SU-DHL-6 (cell line): ENCODE measurements around the gene MEIS2.

Experiments
- H2AFZ ChIP-seq: fragments of 200-600 bp; sonication (generic); 2 replicates; pipeline ENCODE4 v1.6.1; 2014; ENCODE audit warnings: low read depth, mild to moderate bottlenecking, moderate library complexity, mixed read lengths, antibody characterized with exemption, low read length; ENCODE audit not compliant: severe bottlenecking
- H3F3A ChIP-seq: fragments of 200-600 bp; shearing (Covaris generic); 2 replicates; pipeline ENCODE4 v1.6.0; 2016; ENCODE audit warnings: antibody characterized with exemption, mild to moderate bottlenecking; ENCODE audit not compliant: insufficient read depth
- H3K27ac ChIP-seq: fragments of 200-600 bp; sonication (generic); 2 replicates; pipeline ENCODE4 v1.5.1; 2016; ENCODE audit warnings: low read depth, mild to moderate bottlenecking, low read length, moderate library complexity, mixed read lengths
- H3K27me3 ChIP-seq: fragments of 200-600 bp; sonication (generic), shearing (Covaris generic); 2 replicates; pipeline ENCODE4 v1.6.0; 2014; ENCODE audit warnings: mild to moderate bottlenecking, low read length
- H3K36me3 ChIP-seq: fragments of 200-600 bp; sonication (generic); 2 replicates; pipeline ENCODE4 v1.6.1; 2014; ENCODE audit warnings: mild to moderate bottlenecking, low read length, mixed read lengths
- H3K4me2 ChIP-seq: fragments of 300-600, 200-600 bp; shearing (Covaris generic), sonication (generic); 2 replicates; pipeline ENCODE4 v1.6.0; 2014; ENCODE audit warnings: low read length, low read depth, mild to moderate bottlenecking; ENCODE audit not compliant: poor library complexity, severe bottlenecking
- H3K4me3 ChIP-seq: fragments of 200-600 bp; sonication (generic); 2 replicates; pipeline ENCODE4 v1.5.1; 2014; ENCODE audit warnings: antibody characterized with exemption, low read length, mild to moderate bottlenecking, mixed read lengths; ENCODE audit not compliant: insufficient read depth, poor library complexity, severe bottlenecking
- H3K79me2 ChIP-seq: fragments of 200-600 bp; sonication (generic); 2 replicates; pipeline ENCODE4 v1.6.1; 2014; ENCODE audit warnings: mild to moderate bottlenecking, low read length, moderate library complexity; ENCODE audit not compliant: insufficient read depth
- H3K9ac ChIP-seq: fragments of 200-600 bp; sonication (generic); 2 replicates; pipeline ENCODE4 v1.7.0; 2014; ENCODE audit warnings: mild to moderate bottlenecking, low read length
- H3K9me2 ChIP-seq: fragments of 200-600 bp; sonication (generic); replicated peaks from 2 replicates; pipeline ENCODE4 v1.6.1; 2014; ENCODE audit warnings: low read length; ENCODE audit not compliant: insufficient read depth
- H3K9me3 ChIP-seq: fragments of 200-600 bp; sonication (generic); 2 replicates; pipeline ENCODE4 v1.6.1; 2014; ENCODE audit warnings: low read length, mixed read lengths; ENCODE audit not compliant: insufficient read depth
- H4K20me1 ChIP-seq: fragments of 200-600 bp; sonication (generic); 2 replicates; pipeline ENCODE4 v1.6.1; 2014; ENCODE audit warnings: low read depth, mild to moderate bottlenecking, antibody characterized with exemption, low read length, moderate library complexity, mixed read lengths
- EZH2phosphoT487 ChIP-seq: fragments of 200-600 bp; sonication (generic), shearing (Covaris generic); conservative IDR thresholded peaks from 2 replicates; pipeline ENCODE4 v1.6.1; 2018; ENCODE audit warnings: mild to moderate bottlenecking, antibody characterized with exemption, low read length, moderate library complexity, mixed read lengths
- TF ChIP-seq, protein P1 (sequence below): fragments of 200-600 bp; sonication (generic); IDR thresholded peaks from one replicate; pipeline ENCODE4 v1.5.1; 2017; ENCODE audit warnings: antibody characterized with exemption, mild to moderate bottlenecking, low read length, moderate library complexity; ENCODE audit not compliant: insufficient read depth, poor library complexity, severe bottlenecking

The MEIS2 gene

DNA sequence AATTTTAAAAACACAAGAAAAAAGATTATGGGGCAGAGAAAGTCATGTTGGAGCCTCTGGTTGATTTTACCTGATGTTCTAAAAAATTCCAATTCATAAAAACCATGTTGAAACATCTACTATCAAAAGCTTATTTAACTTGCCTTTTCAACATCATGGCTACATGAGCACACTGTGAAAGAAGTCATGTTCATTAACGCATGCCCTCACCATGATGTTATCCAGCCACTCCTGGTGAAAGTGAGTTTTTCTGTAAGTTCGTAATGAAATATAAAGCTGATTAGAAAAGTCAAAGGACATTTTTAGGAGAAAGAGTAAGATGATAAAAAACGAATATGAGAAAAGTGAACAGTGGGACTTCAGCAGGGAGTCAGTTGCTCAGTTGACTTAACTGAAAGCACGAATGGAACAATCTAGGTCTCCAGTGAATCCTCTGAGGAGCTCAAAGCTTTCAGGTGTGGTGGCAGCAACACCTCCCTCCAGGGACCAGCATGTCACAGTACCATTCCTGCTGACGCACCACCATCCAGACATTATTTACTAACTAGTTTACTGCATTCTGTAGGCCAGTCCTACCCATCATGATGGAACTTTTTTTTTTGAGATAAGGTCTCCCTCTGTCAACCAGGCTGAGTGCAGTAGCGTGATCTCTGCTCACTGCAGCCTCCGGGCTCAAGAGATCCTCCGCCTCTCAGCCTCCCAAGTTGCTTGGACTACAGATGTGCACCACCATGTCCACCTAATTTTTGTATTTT lies 95.2 kb downstream of the MEIS2 start:
- Histone ChIP-seq H3K9me2 (no peaks in the 10 kb centered on the region), H3K36me3 (0 out of 2 replicates have a peak, but pooled peaks cover 3% of the 10 kb centered on the region), H3K27me3 (no peaks in the 10 kb centered on the region), H4K20me1 (no peaks in the 10 kb centered on the region), H3K79me2 (no peaks in the 10 kb centered on the region), H3K27ac (no peak overlapping the region), H3K9me3 (no peaks in the 10 kb centered on the region), H3K4me2 (no peak overlapping the region), H3K4me3 (no peak overlapping the region), H2AFZ (no peak overlapping the region), H3K9ac (no peak overlapping the region), H3F3A (no peaks in the 10 kb centered on the region; the same call in 1 of the 2 replicates)
- TF ChIP-seq, protein P1, sequence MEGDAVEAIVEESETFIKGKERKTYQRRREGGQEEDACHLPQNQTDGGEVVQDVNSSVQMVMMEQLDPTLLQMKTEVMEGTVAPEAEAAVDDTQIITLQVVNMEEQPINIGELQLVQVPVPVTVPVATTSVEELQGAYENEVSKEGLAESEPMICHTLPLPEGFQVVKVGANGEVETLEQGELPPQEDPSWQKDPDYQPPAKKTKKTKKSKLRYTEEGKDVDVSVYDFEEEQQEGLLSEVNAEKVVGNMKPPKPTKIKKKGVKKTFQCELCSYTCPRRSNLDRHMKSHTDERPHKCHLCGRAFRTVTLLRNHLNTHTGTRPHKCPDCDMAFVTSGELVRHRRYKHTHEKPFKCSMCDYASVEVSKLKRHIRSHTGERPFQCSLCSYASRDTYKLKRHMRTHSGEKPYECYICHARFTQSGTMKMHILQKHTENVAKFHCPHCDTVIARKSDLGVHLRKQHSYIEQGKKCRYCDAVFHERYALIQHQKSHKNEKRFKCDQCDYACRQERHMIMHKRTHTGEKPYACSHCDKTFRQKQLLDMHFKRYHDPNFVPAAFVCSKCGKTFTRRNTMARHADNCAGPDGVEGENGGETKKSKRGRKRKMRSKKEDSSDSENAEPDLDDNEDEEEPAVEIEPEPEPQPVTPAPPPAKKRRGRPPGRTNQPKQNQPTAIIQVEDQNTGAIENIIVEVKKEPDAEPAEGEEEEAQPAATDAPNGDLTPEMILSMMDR: no peak
- no peak for TF ChIP-seq EZH2phosphoT487

DNA sequence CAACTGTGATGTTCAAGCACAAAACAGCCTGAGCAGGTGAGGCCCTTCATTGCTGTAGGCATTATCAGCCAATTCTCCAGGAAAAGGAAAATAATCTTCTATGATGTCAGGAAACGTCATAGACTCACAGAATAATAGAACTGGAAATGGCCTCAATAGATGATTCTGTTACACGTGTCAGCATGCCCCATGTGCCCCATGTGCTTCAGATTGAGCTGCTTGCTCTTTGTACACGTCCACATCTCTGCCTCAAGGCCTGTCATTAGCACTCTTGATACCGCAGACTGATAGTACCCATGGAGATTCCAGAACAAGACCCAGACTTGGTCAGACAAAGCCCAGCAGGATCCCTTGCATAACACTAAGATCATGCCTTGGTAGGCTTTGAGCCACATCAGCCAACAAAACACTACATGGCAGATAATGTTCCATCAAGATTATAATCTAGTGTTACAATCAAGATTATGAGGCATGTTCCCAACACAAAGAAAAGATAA lies 95.9 kb downstream of the MEIS2 start:
- H3K9me2 ChIP-seq: no peaks in the 10 kb centered on the region
- H3K36me3 ChIP-seq: 0 out of 2 replicates have a peak, but pooled peaks cover 3% of the 10 kb centered on the region
- no peak overlapping the region for H3K27ac ChIP-seq
- H4K20me1 ChIP-seq: no peaks in the 10 kb centered on the region
- TF ChIP-seq, protein P1: no peak
- TF ChIP-seq EZH2phosphoT487: no peak
- no peaks in the 10 kb centered on the region; the same call in 1 of the 2 replicates for H3F3A ChIP-seq
- no peak overlapping the region for H2AFZ ChIP-seq
- no peak overlapping the region for H3K4me3 ChIP-seq
- no peak overlapping the region for H3K9ac ChIP-seq
- no peak overlapping the region for H3K4me2 ChIP-seq
- H3K27me3 ChIP-seq: no peaks in the 10 kb centered on the region
- H3K79me2 ChIP-seq: no peaks in the 10 kb centered on the region
- no peaks in the 10 kb centered on the region for H3K9me3 ChIP-seq

DNA sequence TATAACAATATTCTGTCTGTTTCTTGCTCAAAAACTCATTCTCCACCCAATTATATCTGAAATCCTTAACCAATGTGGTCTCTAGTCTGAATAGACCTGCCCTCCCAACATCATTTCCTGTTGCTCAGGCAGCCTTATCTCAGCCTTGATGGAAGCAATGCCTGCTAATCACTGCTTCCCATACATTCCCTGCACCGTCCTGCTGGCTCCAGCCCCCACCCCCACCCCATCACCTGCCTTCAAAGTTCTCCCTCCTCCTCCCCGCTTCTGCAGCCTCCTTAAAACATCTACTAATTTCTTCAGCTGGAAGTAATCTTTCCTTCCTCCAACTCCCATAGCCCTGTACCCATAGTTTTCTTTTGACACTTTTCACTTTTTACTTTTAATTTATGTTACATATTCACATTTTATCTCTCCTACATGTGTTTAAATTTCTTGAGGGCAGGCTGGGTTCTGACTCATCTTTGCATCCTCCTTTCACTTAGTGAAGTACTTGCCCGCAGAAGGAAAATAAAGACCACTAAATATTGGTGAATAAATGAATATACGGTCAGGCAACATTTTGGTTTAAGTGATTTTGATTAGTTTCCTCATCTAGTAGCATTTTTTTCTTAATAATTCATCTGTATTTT lies 98.2 kb downstream of the MEIS2 start:
- no peaks in the 10 kb centered on the region; the same call in 1 of the 2 replicates for H3F3A ChIP-seq
- H3K4me3 ChIP-seq: no peak overlapping the region
- H3K9me3 ChIP-seq: no peaks in the 10 kb centered on the region
- no peaks in the 10 kb centered on the region for H4K20me1 ChIP-seq
- H3K9me2 ChIP-seq: no peaks in the 10 kb centered on the region
- no peaks in the 10 kb centered on the region for H3K27me3 ChIP-seq
- H2AFZ ChIP-seq: no peak overlapping the region
- H3K79me2 ChIP-seq: no peaks in the 10 kb centered on the region
- no peak overlapping the region for H3K9ac ChIP-seq
- H3K36me3 ChIP-seq: 0 out of 2 replicates have a peak, but pooled peaks cover 3% of the 10 kb centered on the region
- no peak overlapping the region for H3K4me2 ChIP-seq
- H3K27ac ChIP-seq: no peak overlapping the region
- no peak for TF ChIP-seq EZH2phosphoT487
- TF ChIP-seq, protein P1: no peak
